Loucy (cell line): ENCODE results near the gene VDAC1.
"Not testable (repeated sequence)": the region's sequence is repeated elsewhere in the genome, so short reads cannot be mapped to it uniquely, and the experiment has no call there.

ENCODE experiments used
- H2AFZ ChIP-seq: fragments of 200-600 bp; sonication (generic); 2 replicates; pipeline ENCODE4 v1.6.0; 2016; ENCODE audit warnings: antibody characterized with exemption, mild to moderate bottlenecking, low read length, moderate library complexity
- H3F3A ChIP-seq: fragments of 200-600 bp; 2 replicates; pipeline ENCODE4 v1.6.0; 2016; ENCODE audit warnings: antibody characterized with exemption, low read depth, mild to moderate bottlenecking
- H3K27me3 ChIP-seq: fragments of 200-600 bp; sonication (generic); 2 replicates; pipeline ENCODE4 v1.6.1; 2014; ENCODE audit warnings: low read length, mild to moderate bottlenecking; ENCODE audit not compliant: insufficient read depth, poor library complexity, severe bottlenecking
- H3K36me3 ChIP-seq: fragments of 200-600 bp; sonication (generic); 2 replicates; pipeline ENCODE4 v1.6.1; 2016; ENCODE audit warnings: low read length; ENCODE audit not compliant: insufficient read depth
- H3K4me1 ChIP-seq: fragments of 200-600 bp; sonication (generic); 2 replicates; pipeline ENCODE4 v1.5.1; 2014; ENCODE audit warnings: low read length, mild to moderate bottlenecking; ENCODE audit not compliant: insufficient read depth, poor library complexity, severe bottlenecking
- H3K4me2 ChIP-seq: fragments of 200-600 bp; sonication (generic); 2 replicates; pipeline ENCODE4 v1.6.0; 2014; ENCODE audit warnings: antibody characterized with exemption, low read length, low read depth, mild to moderate bottlenecking; ENCODE audit not compliant: poor library complexity, severe bottlenecking
- H3K4me3 ChIP-seq: fragments of 200-600 bp; sonication (generic); 2 replicates; pipeline ENCODE4 v1.5.1; 2014; ENCODE audit warnings: low read length, mild to moderate bottlenecking, mixed read lengths; ENCODE audit not compliant: poor library complexity, severe bottlenecking
- H3K79me2 ChIP-seq: fragments of 200-600 bp; sonication (generic); 2 replicates; pipeline ENCODE4 v1.6.1; 2014; ENCODE audit warnings: low read length; ENCODE audit not compliant: insufficient read depth
- H3K9ac ChIP-seq: fragments of 200-600 bp; sonication (generic); 2 replicates; pipeline ENCODE4 v1.6.0; 2014; ENCODE audit warnings: mild to moderate bottlenecking, low read depth, low read length, moderate library complexity; ENCODE audit not compliant: poor library complexity, severe bottlenecking
- H3K9me2 ChIP-seq: fragments of 200-600 bp; sonication (generic); replicated peaks from 2 replicates; pipeline ENCODE4 v1.6.1; 2016; ENCODE audit warnings: low read depth, low read length, mixed read lengths
- H3K9me3 ChIP-seq: fragments of 200-600 bp; sonication (generic); 2 replicates; pipeline ENCODE4 v1.6.1; 2014; ENCODE audit warnings: mild to moderate bottlenecking, antibody characterized with exemption, low read length, low read depth; ENCODE audit not compliant: insufficient read depth
- H4K20me1 ChIP-seq: fragments of 200-600 bp; sonication (generic); 2 replicates; pipeline ENCODE4 v1.6.0; 2014; ENCODE audit warnings: antibody characterized with exemption, low read length, mild to moderate bottlenecking; ENCODE audit not compliant: insufficient read depth, poor library complexity, severe bottlenecking
- EZH2phosphoT487 ChIP-seq: fragments of 200-600 bp; IDR thresholded peaks from 2 replicates; pipeline ENCODE4 v1.6.1; 2018; ENCODE audit warnings: antibody characterized with exemption, mild to moderate bottlenecking, moderate library complexity, borderline replicate concordance
- TF ChIP-seq, protein P1 (sequence below): fragments of 200-600 bp; sonication (generic); conservative IDR thresholded peaks from 2 replicates; pipeline ENCODE4 v1.5.1; 2014; ENCODE audit warnings: mild to moderate bottlenecking, antibody characterized with exemption, low read length

Gene VDAC1

DNA sequence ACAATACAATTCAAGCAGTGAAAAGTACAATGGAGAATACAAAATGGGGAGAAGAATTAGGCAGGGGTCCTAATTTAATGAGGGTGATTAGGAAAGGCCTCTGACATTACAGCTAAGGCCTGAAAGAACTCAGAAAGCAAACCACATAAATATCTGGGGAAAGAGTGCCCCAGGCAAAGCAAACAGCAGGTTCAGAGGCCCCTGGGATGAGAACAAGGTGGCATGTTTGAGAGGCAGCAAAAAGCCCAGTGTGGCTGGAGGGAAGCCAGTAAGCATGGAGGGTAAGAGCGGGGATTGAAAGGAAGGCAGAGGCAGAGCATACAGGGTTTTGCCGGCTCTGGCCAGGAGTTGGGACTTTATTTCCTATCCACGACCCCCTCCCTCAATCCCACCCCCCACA lies 33.4 kb upstream of the VDAC1 start:
- no peaks in the 10 kb centered on the region for H3F3A ChIP-seq
- H3K4me1 ChIP-seq: no peaks in the 10 kb centered on the region
- H3K4me2 ChIP-seq: no peak overlapping the region
- no peaks in the 10 kb centered on the region for H3K9me2 ChIP-seq
- H4K20me1 ChIP-seq: no peaks in the 10 kb centered on the region
- no peaks in the 10 kb centered on the region for H3K27me3 ChIP-seq
- no peaks in the 10 kb centered on the region for H3K79me2 ChIP-seq
- H3K36me3 ChIP-seq: no peaks in the 10 kb centered on the region
- H3K4me3 ChIP-seq: no peak overlapping the region
- no peaks in the 10 kb centered on the region for H3K9me3 ChIP-seq
- TF ChIP-seq EZH2phosphoT487: no peak
- TF ChIP-seq, protein P1, sequence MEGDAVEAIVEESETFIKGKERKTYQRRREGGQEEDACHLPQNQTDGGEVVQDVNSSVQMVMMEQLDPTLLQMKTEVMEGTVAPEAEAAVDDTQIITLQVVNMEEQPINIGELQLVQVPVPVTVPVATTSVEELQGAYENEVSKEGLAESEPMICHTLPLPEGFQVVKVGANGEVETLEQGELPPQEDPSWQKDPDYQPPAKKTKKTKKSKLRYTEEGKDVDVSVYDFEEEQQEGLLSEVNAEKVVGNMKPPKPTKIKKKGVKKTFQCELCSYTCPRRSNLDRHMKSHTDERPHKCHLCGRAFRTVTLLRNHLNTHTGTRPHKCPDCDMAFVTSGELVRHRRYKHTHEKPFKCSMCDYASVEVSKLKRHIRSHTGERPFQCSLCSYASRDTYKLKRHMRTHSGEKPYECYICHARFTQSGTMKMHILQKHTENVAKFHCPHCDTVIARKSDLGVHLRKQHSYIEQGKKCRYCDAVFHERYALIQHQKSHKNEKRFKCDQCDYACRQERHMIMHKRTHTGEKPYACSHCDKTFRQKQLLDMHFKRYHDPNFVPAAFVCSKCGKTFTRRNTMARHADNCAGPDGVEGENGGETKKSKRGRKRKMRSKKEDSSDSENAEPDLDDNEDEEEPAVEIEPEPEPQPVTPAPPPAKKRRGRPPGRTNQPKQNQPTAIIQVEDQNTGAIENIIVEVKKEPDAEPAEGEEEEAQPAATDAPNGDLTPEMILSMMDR: no peak
- H3K9ac ChIP-seq: no peak overlapping the region
- H2AFZ ChIP-seq: no peak overlapping the region

- no peaks in the 10 kb centered on the region for H3K79me2 ChIP-seq
- no peak overlapping the region for H3K4me3 ChIP-seq
- no peaks in the 10 kb centered on the region for H4K20me1 ChIP-seq
- H3K9ac ChIP-seq: no peak overlapping the region
- H3F3A ChIP-seq: no peaks in the 10 kb centered on the region
- H3K36me3 ChIP-seq: no peaks in the 10 kb centered on the region
- no peaks in the 10 kb centered on the region for H3K27me3 ChIP-seq
- TF ChIP-seq, protein P1: no peak
- TF ChIP-seq EZH2phosphoT487: no peak
- H3K4me2 ChIP-seq: no peak overlapping the region
- no peaks in the 10 kb centered on the region for H3K9me3 ChIP-seq
- H3K9me2 ChIP-seq: no peaks in the 10 kb centered on the region
- no peak overlapping the region for H2AFZ ChIP-seq
- H3K4me1 ChIP-seq: no peaks in the 10 kb centered on the region
These were observed 32.4 kb upstream of the VDAC1 start for GRCh38 chr5:134037160-134037559.

DNA sequence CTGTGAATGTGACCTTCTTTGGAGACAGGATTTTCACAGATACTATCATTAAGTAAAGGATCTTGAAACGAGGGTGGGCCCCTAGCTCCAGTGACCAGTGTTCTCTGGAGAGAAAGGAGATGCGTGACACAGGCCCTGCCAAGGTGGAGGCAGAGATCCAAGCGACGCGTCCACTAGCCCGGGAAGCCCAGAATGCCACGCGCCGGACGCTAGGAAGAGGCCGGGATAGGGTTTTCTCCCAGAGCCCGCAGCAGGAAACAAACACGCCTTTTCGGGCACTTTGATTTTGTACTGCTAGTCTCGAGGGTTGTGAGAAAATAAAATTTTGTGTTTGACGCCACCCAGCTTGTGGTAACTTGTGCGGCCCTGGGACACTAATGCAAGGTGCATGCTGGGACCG lies 29.6 kb upstream of the VDAC1 start:
- no peak overlapping the region for H3K9ac ChIP-seq
- H2AFZ ChIP-seq: no peak overlapping the region
- no peaks in the 10 kb centered on the region for H3K9me3 ChIP-seq
- H3K36me3 ChIP-seq: no peaks in the 10 kb centered on the region
- H3F3A ChIP-seq: no peaks in the 10 kb centered on the region
- no peak overlapping the region for H3K4me2 ChIP-seq
- no peaks in the 10 kb centered on the region for H4K20me1 ChIP-seq
- H3K79me2 ChIP-seq: no peaks in the 10 kb centered on the region
- no peaks in the 10 kb centered on the region for H3K4me1 ChIP-seq
- no peaks in the 10 kb centered on the region for H3K9me2 ChIP-seq
- no peaks in the 10 kb centered on the region for H3K27me3 ChIP-seq
- no peak for TF ChIP-seq EZH2phosphoT487
- TF ChIP-seq, protein P1: no peak
- H3K4me3 ChIP-seq: no peak overlapping the region

DNA sequence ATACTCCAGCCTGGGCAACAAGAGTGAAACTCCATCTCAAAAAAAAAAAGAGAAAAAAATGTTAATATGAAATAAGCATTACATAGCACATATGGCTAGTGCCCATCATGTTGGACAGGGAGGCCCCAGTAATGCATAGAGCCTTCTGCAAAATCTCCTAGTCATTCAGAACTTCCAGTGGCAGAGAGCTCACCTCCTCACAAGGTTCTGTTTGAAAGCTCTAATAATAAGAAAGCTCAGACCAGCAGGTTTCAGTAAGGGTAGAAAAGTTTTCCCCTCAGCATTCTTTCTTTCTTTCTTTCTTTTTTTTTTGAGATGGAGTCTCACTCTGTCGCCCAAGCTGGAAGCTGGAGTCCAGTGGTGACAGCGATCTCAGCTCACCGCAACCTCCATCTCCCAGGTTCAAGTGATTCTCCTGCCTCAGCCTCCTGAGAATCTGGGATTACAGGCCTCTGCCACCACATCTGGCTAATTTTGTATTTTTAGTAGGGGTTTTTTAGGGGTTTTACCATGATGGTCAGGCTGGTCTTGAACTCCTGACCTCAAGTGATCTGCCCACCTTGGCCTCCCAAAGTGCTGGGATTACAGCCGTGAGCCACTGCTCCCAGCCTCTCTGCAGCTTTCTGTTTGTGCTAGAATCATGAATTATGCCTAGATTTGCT lies 25.7 kb upstream of the VDAC1 start:
- not testable (repeated sequence) for H3F3A ChIP-seq, H2AFZ ChIP-seq, H3K27me3 ChIP-seq, H4K20me1 ChIP-seq, H3K9ac ChIP-seq, H3K4me1 ChIP-seq, H3K4me3 ChIP-seq, H3K9me2 ChIP-seq, H3K36me3 ChIP-seq, H3K79me2 ChIP-seq, H3K4me2 ChIP-seq, H3K9me3 ChIP-seq
